H1 (cell line): Measurements from ENCODE around the gene ABCC10. TPM values are rescaled to one million over a fixed set of nuclear protein-coding genes. Genes with fewer than 3 reads are reported as not detected.

Source experiments
- BCL11A ChIP-seq, 2 experiments: IDR thresholded peaks; one replicate each; pipeline ENCODE4 v1.6.1; 2011; ENCODE audit warnings: low read depth in 2 of 2, low read length in 2 of 2, mild to moderate bottlenecking in 2 of 2
- CHD7 ChIP-seq: fragments of 300-600 bp; sonication (generic); IDR thresholded peaks from 2 replicates; pipeline ENCODE4 v1.7.1; 2012; ENCODE audit warnings: low read length, moderate library complexity, mild to moderate bottlenecking, inconsistent platforms; ENCODE audit not compliant: insufficient replicate concordance
- FOSL1 ChIP-seq: IDR thresholded peaks from 2 replicates; pipeline ENCODE4 v1.6.1; 2011; ENCODE audit warnings: mild to moderate bottlenecking, low read depth, low read length, moderate library complexity; ENCODE audit not compliant: insufficient read depth
- HDAC2 ChIP-seq, 2 experiments: fragments of 300-600 bp in 1 of 2; sonication (generic) in 1 of 2; IDR thresholded peaks; 2 replicates each; pipeline ENCODE4 v1.6.1; 2011 to 2012; ENCODE audit warnings: low read depth in 2 of 2, low read length in 2 of 2, mild to moderate bottlenecking in 2 of 2, moderate library complexity in 2 of 2, borderline replicate concordance in 1 of 2, inconsistent platforms in 1 of 2
- NANOG ChIP-seq: IDR thresholded peaks from 2 replicates; pipeline ENCODE4 v1.6.1; 2011; ENCODE audit warnings: low read length, low read depth, mild to moderate bottlenecking, inconsistent platforms; ENCODE audit not compliant: insufficient read depth, poor library complexity, severe bottlenecking
- POLR2A ChIP-seq, 2 experiments: IDR thresholded peaks; 1 replicate in 1 of 2; 2 replicates in 1 of 2; pipeline ENCODE4 v1.6.1; 2011; ENCODE audit warnings: low read depth in 2 of 2, low read length in 2 of 2, mild to moderate bottlenecking in 2 of 2; ENCODE audit errors: control extremely low read depth in 1 of 2
- POLR2AphosphoS5 ChIP-seq: IDR thresholded peaks from 2 replicates; pipeline ENCODE4 v1.6.1; 2011; ENCODE audit warnings: low read depth, low read length
- SP2 ChIP-seq: IDR thresholded peaks from 2 replicates; pipeline ENCODE4 v1.6.1; 2012; ENCODE audit warnings: mild to moderate bottlenecking, low read length, inconsistent platforms
- polyA plus RNA-seq, 7 experiments: library from polyadenylated mRNA; depleted of rRNA in 3 of 7; stranded (reverse) in 5 of 7; unstranded in 2 of 7; fragments of >200 nt in 5 of 7; fragments of 200-250 nt in 2 of 7; gene quantifications; 1 replicate in 5 of 7; 2 replicates in 1 of 7; 4 replicates in 1 of 7; pipeline versions ENCODE4 v1.2.1 to v1.2.3, GENCODE V29; 2011 to 2013; ENCODE audit warnings: missing spikeins in 2 of 7, mixed read lengths in 2 of 7
- total RNA-seq: library from RNA; stranded (reverse); fragmentation: NEBNext Ultra II Directional; extraction: Animal tissue kit (Norgen Biotek cat#: 25700); gene quantifications from 2 replicates; pipeline ENCODE4 v1.2.1, GENCODE V29; 2021

Gene ABCC10
- total and polyA plus RNA-seq, 2 of the 8 experiments (the other 6 are each of a cell fraction or from before 2014, with no cell fraction given) = 15.5 to 24.6 TPM

DNA sequence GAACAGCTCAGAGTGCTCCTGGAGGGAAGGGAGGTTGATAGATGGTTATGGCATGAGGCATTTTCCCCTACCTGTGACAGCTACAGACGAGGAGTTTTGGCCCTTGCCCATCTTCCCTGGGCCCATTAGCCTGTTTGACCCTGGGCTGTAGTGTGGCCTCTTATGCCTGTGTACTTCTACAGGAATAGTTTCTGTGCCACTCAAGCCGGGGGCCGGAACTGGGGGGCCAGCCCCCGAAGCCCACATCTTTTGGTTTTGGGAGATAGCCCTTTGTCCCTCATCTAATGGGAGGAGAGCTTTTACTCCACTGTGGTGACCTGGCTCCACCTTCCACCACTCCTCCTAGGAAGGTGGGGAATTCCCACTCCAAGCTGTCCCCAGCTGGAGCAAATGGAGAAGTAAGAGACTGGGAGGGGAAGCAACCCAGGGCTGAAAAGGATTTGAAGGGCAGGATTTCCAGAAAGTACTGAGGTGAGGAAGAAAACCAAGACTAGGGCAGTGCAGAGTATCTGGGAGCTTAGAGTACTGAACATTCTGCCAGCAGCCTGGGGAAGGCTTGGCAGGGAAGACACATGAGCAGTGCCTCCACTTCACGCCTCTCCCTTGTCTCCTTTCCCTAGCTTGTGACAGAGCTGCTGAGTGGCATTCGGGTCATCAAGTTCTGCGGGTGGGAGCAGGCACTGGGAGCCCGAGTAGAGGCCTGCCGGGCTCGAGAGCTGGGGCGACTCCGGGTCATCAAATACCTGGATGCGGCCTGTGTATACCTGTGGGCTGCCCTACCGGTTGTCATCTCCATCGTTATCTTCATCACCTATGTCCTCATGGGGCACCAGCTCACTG is 6.9 kb downstream of the ABCC10 start (continued):
- TF ChIP-seq CHD7 (no peak), HDAC2 (IDR thresholded peaks at IDR 0.05; ENCODE audit: borderline replicate concordance in 1 of 2, low read depth in 2 of 2, low read length in 2 of 2) (no peak), FOSL1 (no peak), NANOG (no peak), POLR2AphosphoS5 (no peak), SP2 (no peak), POLR2A (IDR thresholded peaks at IDR 0.05; ENCODE audit: control extremely low read depth in 1 of 2, low read depth in 2 of 2, low read length in 2 of 2) (no peak), BCL11A (IDR thresholded peaks at IDR 0.05; ENCODE audit: low read depth in 2 of 2, low read length in 2 of 2) (no peak)
